NK-92 treated with Interleukin-12 subunit alpha and Interleukin-12 subunit beta, amount 100 ng/mL, for 24 hours (cell line): ENCODE results near the gene CIC.

ENCODE experiments used
- DNase-seq: peaks from one replicate; lab custom pipeline; 2025; lab: John Stamatoyannopoulos, UW

Gene CIC

GRCh38 chr19:42268704-42269477 lies at the start of gene CIC:
Gene CIC, plus strand, starts transcription at chr19:42269252. Its CDS starts 2,532 bp downstream, at chr19:42271784.
- DNase-seq, result peak; percentile 99

DNA sequence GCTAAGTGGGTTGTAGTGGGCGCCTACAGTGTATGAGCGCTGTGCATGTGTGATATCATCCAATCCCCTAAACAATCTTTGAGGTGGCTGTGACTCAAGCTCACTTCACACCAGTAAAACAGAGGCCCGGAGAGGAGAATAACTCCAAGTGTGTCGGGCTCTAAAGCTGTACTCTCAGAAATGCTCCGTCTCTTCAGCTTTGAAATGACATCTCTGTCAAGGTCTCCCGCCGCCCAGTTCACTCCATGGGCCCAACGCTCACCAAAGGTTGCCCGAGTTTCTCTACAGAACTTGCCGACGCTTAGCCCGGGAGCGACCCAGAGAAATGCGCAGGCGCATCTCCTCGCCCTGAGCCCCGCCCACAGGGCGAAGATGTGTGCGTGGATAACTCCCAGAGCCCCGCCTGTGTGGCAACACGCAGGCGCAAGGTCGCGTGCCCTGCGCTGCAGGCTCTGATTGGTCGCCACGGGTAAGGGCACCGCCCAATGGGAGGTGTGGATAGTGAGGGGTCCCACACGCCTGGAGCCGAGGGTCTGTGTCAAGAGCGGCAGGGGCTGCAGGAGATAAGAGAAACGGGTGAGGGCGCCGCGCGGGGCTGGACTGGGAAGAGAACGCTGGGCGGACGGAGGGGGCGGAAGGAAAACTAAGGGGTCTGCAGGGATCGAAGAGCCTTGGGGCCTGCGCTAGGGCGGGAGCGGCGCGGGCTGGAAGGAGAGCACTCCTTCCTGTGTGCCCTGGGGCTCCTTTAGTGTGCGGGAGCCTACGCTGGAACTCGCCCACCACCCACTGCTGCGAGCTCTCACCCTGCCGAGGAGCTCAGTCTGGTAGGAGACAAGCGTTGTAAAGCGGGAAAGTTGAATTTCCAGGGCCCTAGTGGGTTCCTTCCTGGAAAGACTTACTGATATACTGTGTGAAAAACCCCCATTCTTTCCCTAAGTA lies 49.0 kb upstream of the CIC start, which contains the start of gene ZNF526:
Gene ZNF526 (plus strand): TSS at position 501 of the 939 bp plus-strand sequence. CDS start 4,092 bp downstream, outside the sequence.
- DNase-seq, result peak; percentile 99

DNA sequence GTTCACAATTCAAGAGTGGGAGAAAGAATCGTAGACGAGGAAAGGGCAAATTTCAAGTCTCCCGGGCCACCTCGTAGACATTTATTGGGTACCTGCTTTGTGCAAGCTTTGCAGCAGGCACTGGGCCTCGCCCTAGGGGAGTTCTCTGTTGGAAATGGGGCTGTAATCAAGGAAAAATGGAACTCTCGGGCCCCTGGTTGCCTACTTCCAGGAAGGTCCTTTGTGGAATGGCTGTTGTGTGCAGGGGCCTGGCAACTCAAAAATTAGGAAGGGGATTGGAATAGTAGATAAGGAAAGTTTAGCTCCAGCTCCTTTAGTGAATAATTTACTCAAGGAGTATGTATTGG lies 48.3 kb upstream of the CIC start:
- no peak for DNase-seq

- DNase-seq, result no peak
Observed at GRCh38 chr19:42224940-42225717, 43.9 kb upstream of the CIC start.

DNA sequence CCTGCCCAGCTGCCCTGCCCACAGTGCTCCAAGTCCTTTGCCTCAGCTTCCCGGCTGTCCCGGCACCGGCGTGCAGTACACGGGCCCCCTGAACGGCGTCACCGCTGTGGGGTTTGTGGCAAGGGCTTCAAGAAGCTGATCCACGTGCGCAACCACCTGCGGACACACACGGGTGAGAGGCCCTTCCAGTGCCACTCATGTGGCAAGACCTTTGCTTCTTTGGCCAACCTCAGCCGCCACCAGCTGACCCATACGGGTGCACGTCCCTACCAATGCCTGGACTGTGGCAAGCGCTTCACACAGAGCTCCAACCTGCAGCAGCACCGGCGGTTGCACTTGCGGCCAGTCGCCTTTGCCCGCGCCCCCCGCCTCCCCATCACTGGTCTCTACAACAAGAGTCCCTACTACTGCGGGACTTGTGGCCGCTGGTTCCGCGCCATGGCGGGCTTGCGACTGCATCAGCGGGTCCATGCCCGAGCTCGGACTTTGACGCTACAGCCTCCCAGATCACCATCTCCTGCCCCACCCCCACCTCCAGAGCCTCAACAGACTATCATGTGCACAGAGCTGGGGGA lies 43.2 kb upstream of the CIC start:
- DNase-seq, result no peak

- DNase-seq, result no peak
Observed at GRCh38 chr19:42226886-42227285, 42.2 kb upstream of the CIC start.

DNA sequence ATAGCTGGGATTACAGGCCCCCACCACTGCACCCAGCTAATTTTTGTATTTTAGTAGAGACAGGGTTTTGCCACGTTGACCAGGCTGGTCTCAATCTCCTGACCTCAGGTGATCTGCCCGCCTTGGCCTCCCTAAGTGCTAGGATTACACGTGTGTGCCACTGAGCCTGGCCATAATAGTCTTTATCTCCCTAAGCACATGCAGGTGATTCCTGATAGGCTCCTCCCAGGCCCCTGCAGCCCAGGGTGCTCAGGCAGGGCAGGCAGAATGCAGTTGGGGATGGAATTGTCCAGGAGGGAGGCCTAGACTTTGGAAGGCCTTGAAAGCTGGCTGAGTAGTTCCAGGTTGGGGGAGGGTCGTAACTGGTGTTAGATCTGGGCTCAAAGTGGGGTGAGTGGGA lies 40.4 kb upstream of the CIC start:
- DNase-seq, result no peak

DNA sequence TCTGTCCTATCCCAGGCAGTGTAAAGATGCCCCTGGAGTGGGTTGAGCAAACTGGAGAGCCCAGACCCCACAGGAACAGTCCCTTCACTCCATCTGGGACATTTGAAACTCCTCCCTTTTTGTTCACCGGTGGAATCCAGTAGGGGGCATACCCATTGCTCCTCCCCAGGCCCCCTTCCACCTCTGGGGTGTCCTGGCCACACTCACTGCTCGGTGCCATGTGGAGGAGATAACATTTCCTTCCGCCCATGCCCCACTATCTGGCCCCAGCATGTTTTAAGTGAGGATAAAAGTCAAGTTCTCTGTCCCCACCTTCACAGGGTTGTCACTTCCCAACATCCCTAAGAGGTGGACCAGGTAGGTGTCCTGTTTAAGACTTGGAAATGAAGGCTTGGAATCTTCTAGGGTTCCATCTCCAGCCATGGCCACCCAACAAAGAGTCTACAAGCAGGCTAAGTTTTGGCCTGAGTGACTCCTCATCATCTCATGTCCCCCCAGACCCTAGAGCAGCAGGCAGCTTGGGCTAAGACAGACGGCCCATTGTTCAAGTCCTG lies 39.7 kb upstream of the CIC start:
- no peak for DNase-seq

GRCh38 chr19:42229855-42230351 lies 39.1 kb upstream of the CIC start:
- no peak for DNase-seq

- DNase-seq, result no peak
Observed at GRCh38 chr19:42230571-42230970, 38.5 kb upstream of the CIC start.

- no peak for DNase-seq
Observed at GRCh38 chr19:42232435-42232834, 36.6 kb upstream of the CIC start.

DNA sequence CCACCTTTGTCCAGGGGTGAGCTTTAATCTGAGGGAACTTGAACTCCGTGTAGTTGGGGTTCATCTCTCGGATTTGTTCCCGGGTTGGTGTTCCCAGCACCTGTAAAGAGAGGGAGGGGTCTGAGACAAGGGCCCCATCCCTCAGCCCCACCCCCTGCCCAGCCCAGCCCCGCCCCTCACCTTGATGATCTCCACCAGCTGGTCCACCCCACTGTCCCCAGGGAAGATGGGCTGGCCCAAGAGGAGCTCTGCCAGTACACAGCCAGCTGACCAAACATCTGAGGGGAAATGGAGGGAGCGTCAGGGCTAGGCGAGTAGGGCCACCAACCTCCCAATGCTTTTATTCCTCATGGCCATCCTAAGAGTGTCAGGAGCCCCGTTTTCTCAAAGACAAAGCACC lies 35.9 kb upstream of the CIC start:
- DNase-seq, result no peak

DNA sequence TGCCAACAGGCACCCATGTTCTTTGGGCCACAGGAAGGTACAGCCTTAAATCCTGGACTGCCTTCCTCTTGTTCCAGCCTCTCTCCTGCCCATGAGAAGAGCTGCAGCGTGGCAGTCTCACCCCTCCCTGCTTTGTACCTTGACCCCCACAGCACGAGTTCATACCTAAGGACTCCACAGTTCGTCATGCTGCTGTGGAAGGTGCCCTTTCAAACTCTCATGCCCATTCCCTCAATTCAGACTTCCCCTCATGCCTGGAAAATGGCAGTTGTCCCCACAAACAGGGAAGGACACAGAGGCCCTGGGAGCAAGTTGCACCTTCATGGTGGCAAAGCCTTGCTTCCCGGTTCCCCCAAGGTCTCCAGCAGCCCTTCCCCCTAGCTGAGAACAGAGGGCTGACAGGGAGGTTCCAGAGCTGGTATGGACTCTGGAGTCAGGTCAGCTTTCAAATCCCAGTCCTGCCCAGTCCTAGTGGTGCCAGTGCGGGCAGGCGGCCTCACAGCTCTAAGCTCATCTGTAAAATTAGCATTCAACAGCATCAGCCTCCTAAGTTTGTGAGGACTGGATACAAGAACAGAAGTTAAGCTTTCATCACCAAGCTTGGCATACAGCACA lies 35.3 kb upstream of the CIC start:
- DNase-seq, result no peak

GRCh38 chr19:42234364-42234763 lies 34.7 kb upstream of the CIC start:
- no peak for DNase-seq

GRCh38 chr19:42235181-42235580 lies 33.9 kb upstream of the CIC start:
- DNase-seq, result no peak

GRCh38 chr19:42239544-42240220 lies 29.4 kb upstream of the CIC start:
- DNase-seq, result no peak

DNA sequence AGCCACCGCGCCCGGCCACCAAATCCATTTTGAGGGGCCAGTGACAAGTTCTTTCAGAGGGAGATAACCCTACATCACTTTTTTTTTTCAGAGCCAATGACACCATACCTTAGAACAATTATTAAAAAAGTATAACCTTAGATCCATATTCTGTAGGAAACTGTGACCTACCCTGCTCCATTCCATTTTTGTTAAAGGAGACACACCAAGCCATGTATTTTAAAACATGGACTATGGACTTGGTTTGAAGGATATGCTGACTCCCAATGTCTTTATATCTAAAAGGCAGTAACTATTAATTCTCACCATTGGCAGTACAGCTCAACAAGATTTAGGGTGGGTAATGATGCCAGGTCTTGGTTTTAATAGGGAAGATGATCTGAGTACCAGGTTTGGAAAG lies 27.8 kb upstream of the CIC start:
- no peak for DNase-seq

DNA sequence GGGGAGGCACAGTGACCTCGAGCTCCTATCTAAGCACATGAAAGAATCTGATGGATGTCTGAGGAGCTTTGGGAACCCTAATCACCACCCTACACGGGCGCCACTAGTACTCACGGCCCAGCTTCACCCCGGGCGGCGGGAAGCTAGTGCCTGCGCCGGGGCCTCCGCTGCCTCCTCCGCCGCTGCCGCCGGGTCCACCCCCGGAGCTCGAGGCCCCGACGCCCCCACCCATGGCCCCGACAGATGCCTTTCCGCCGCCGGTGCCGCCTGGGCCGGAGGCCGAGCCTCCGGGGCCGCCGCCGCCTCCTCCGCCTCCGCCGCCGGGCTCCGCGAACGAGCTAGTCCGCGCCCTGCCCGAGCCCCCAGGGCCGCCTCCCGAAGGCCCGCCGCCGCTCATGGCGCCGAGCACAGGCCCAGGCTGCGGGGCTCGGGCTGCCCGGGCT lies 27.0 kb upstream of the CIC start:
- DNase-seq, result no peak

GRCh38 chr19:42242512-42243409 lies 26.3 kb upstream of the CIC start, which contains the start of gene GSK3A:
Gene GSK3A, minus strand, starts transcription at chr19:42242602. Its CDS starts 137 bp downstream, at chr19:42242465.
- DNase-seq, result peak; percentile 96
